SU-DHL-6 (cell line): ENCODE results near the gene SNX9.

Source experiments
- H2AFZ ChIP-seq: fragments of 200-600 bp; sonication (generic); 2 replicates; pipeline ENCODE4 v1.6.1; 2014; ENCODE audit warnings: low read depth, mild to moderate bottlenecking, moderate library complexity, mixed read lengths, antibody characterized with exemption, low read length; ENCODE audit not compliant: severe bottlenecking
- H3F3A ChIP-seq: fragments of 200-600 bp; shearing (Covaris generic); 2 replicates; pipeline ENCODE4 v1.6.0; 2016; ENCODE audit warnings: antibody characterized with exemption, mild to moderate bottlenecking; ENCODE audit not compliant: insufficient read depth
- H3K27ac ChIP-seq: fragments of 200-600 bp; sonication (generic); 2 replicates; pipeline ENCODE4 v1.5.1; 2016; ENCODE audit warnings: low read depth, mild to moderate bottlenecking, low read length, moderate library complexity, mixed read lengths
- H3K27me3 ChIP-seq: fragments of 200-600 bp; sonication (generic), shearing (Covaris generic); 2 replicates; pipeline ENCODE4 v1.6.0; 2014; ENCODE audit warnings: mild to moderate bottlenecking, low read length
- H3K36me3 ChIP-seq: fragments of 200-600 bp; sonication (generic); 2 replicates; pipeline ENCODE4 v1.6.1; 2014; ENCODE audit warnings: mild to moderate bottlenecking, low read length, mixed read lengths
- H3K4me2 ChIP-seq: fragments of 300-600, 200-600 bp; shearing (Covaris generic), sonication (generic); 2 replicates; pipeline ENCODE4 v1.6.0; 2014; ENCODE audit warnings: low read length, low read depth, mild to moderate bottlenecking; ENCODE audit not compliant: poor library complexity, severe bottlenecking
- H3K4me3 ChIP-seq: fragments of 200-600 bp; sonication (generic); 2 replicates; pipeline ENCODE4 v1.5.1; 2014; ENCODE audit warnings: antibody characterized with exemption, low read length, mild to moderate bottlenecking, mixed read lengths; ENCODE audit not compliant: insufficient read depth, poor library complexity, severe bottlenecking
- H3K79me2 ChIP-seq: fragments of 200-600 bp; sonication (generic); 2 replicates; pipeline ENCODE4 v1.6.1; 2014; ENCODE audit warnings: mild to moderate bottlenecking, low read length, moderate library complexity; ENCODE audit not compliant: insufficient read depth
- H3K9ac ChIP-seq: fragments of 200-600 bp; sonication (generic); 2 replicates; pipeline ENCODE4 v1.7.0; 2014; ENCODE audit warnings: mild to moderate bottlenecking, low read length
- H3K9me2 ChIP-seq: fragments of 200-600 bp; sonication (generic); replicated peaks from 2 replicates; pipeline ENCODE4 v1.6.1; 2014; ENCODE audit warnings: low read length; ENCODE audit not compliant: insufficient read depth
- H3K9me3 ChIP-seq: fragments of 200-600 bp; sonication (generic); 2 replicates; pipeline ENCODE4 v1.6.1; 2014; ENCODE audit warnings: low read length, mixed read lengths; ENCODE audit not compliant: insufficient read depth
- H4K20me1 ChIP-seq: fragments of 200-600 bp; sonication (generic); 2 replicates; pipeline ENCODE4 v1.6.1; 2014; ENCODE audit warnings: low read depth, mild to moderate bottlenecking, antibody characterized with exemption, low read length, moderate library complexity, mixed read lengths
- EZH2phosphoT487 ChIP-seq: fragments of 200-600 bp; sonication (generic), shearing (Covaris generic); conservative IDR thresholded peaks from 2 replicates; pipeline ENCODE4 v1.6.1; 2018; ENCODE audit warnings: mild to moderate bottlenecking, antibody characterized with exemption, low read length, moderate library complexity, mixed read lengths
- TF ChIP-seq, protein P1 (sequence below): fragments of 200-600 bp; sonication (generic); IDR thresholded peaks from one replicate; pipeline ENCODE4 v1.5.1; 2017; ENCODE audit warnings: antibody characterized with exemption, mild to moderate bottlenecking, low read length, moderate library complexity; ENCODE audit not compliant: insufficient read depth, poor library complexity, severe bottlenecking

SNX9 gene

DNA sequence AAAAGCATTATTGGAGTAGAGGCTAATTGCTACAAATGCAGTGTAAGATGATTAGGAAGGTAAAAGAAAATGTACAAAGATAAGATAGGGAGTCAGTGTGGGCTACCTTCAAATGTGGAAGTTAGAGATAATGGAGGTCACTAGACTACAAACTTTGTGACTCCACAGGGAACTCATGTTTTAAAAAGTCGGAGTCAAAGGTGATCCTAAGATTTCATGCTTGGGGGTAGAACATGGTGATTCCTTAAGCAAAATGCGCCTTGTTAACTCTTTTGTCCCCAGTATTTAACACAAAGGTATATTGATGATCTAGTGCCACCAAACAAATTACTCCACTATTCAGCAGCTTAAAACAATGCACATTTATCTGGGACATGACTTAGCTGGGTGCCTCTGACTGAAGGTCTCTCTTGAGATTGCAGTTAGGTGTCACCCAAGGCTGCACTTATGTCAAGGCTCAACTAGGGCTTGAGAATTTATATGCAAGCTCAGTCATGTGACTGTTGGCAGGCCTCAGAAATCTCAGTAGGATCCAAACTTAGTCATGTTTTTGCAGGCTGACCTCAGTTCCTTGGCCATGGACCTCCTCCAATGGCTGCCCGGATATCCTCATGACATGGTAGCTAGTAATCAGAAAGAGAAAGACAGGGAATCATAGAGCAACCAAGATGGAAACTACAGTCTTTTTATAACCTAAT, 11.4 kb upstream of the SNX9 start:
- no peaks in the 10 kb centered on the region for H3K9me3 ChIP-seq
- no peaks in the 10 kb centered on the region for H3F3A ChIP-seq

DNA sequence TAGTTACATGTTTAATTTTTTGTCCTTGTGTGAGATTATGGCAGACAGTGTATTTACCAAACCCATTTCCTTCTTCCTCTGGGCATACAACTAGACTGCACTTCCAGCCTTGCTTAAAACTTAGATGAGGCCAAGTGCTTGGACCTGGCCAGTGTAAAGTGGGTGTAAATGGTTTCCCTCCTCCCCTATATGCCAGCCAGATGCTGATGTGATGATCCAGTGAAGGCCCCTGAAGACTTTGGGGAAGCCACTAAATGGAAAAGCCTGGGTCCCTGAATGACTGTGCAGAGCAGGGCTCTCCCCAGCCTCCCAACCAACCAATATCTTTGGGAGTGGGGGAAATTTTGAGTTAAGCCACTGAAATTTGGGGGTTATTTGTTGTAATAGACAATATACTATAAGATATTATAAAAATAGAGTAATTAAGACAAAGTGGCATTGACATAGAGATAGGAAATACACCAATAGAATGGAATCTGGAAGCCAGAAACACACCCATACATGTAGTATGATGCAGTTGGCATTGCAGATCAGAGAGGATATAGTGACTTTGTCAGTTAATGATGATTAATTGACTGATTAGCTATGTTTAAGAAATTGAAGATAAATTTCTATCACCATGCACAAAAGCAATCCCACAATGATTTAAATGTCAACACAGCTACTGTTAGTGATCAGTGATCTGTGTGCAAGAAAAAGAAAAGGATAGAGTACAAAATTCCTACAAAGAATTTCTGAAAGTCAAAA, 10.4 kb upstream of the SNX9 start:
- no peak overlapping the region for H3K4me2 ChIP-seq
- H3K36me3 ChIP-seq: no peaks in the 10 kb centered on the region
- no peak overlapping the region for H3K9ac ChIP-seq
- no peaks in the 10 kb centered on the region for H4K20me1 ChIP-seq
- H3K27me3 ChIP-seq: 0 out of 2 replicates have a peak, but pooled peaks cover 3% of the 10 kb centered on the region
- no peak overlapping the region for H3K4me3 ChIP-seq
- no peak overlapping the region for H2AFZ ChIP-seq
- H3K79me2 ChIP-seq: no peaks in the 10 kb centered on the region
- no peaks in the 10 kb centered on the region for H3F3A ChIP-seq
- H3K27ac ChIP-seq: no peak overlapping the region
- no peaks in the 10 kb centered on the region for H3K9me3 ChIP-seq
- no peaks in the 10 kb centered on the region for H3K9me2 ChIP-seq
- TF ChIP-seq EZH2phosphoT487: no peak
- TF ChIP-seq, protein P1, sequence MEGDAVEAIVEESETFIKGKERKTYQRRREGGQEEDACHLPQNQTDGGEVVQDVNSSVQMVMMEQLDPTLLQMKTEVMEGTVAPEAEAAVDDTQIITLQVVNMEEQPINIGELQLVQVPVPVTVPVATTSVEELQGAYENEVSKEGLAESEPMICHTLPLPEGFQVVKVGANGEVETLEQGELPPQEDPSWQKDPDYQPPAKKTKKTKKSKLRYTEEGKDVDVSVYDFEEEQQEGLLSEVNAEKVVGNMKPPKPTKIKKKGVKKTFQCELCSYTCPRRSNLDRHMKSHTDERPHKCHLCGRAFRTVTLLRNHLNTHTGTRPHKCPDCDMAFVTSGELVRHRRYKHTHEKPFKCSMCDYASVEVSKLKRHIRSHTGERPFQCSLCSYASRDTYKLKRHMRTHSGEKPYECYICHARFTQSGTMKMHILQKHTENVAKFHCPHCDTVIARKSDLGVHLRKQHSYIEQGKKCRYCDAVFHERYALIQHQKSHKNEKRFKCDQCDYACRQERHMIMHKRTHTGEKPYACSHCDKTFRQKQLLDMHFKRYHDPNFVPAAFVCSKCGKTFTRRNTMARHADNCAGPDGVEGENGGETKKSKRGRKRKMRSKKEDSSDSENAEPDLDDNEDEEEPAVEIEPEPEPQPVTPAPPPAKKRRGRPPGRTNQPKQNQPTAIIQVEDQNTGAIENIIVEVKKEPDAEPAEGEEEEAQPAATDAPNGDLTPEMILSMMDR: no peak

More for the DNA sequence above, 11.4 kb upstream of the SNX9 start:
- Histone ChIP-seq H3K4me3 (no peak overlapping the region), H2AFZ (no peak overlapping the region), H3K9ac (no peak overlapping the region), H3K4me2 (no peak overlapping the region), H3K27me3 (no peaks in the 10 kb centered on the region), H3K27ac (no peak overlapping the region), H3K36me3 (no peaks in the 10 kb centered on the region), H3K79me2 (no peaks in the 10 kb centered on the region), H3K9me2 (no peaks in the 10 kb centered on the region), H4K20me1 (no peaks in the 10 kb centered on the region)
- TF ChIP-seq EZH2phosphoT487: no peak
- TF ChIP-seq, protein P1: no peak

DNA sequence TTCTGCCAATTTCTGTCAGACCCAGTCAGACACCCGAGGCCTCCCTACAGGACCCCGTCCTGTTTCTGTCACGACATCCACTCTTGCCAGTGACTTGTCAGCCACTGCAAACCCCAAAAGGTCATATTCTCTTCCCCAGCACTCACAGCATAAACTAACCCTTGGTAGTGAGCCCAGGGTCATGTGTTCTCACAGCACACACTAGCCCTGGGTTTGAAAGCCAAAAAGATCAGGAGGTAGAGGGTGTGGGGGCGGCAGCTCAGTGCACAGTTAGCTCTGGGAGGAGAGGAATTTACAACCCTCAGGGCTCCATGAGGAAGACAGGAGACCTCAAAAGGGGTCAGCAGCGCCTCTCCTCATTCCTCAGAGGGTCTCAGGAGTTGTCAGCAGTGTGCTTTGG, 9.9 kb upstream of the SNX9 start:
- Histone ChIP-seq H3K4me2 (no peak overlapping the region), H3K4me3 (no peak overlapping the region), H3K36me3 (no peaks in the 10 kb centered on the region), H2AFZ (no peak overlapping the region), H3K9me2 (no peaks in the 10 kb centered on the region), H3K9ac (no peak overlapping the region), H3K27me3 (0 out of 2 replicates have a peak, but pooled peaks cover 3% of the 10 kb centered on the region), H3K79me2 (no peaks in the 10 kb centered on the region), H3F3A (no peaks in the 10 kb centered on the region), H3K27ac (no peak overlapping the region), H3K9me3 (no peaks in the 10 kb centered on the region), H4K20me1 (no peaks in the 10 kb centered on the region)
- TF ChIP-seq EZH2phosphoT487: no peak
- TF ChIP-seq, protein P1: no peak
